ENCODE results near the gene ZNF248.

DNA sequence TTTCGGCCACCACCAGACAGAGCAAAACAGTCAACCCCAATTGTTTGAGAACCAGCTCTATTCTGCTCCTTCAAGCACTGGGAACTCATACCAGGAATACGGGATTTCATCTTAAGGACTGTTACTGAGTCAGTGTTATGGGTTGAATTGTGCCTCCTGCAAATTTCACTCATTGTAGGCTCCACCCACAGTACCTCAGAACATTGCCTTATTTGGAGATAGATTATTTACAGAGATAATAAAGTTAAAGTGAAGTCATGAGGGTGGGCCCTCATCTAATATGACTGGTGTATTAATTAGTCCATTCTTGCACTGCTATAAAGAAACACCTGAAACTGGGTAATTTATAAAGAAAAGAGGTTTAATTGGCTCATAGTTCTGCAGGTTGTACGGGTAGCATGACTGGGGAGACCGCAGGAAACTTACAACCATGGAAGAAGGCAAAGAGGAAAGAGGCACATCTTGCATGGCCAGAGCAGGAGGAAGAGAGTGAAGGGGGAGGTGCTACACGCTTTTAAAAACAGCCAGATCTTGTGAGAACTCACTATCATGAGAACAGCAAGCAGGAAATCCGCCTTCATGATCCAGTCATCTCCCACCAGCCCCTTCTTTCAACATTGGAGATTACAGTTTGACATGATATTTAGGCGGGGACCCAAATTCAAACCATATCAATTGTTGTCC, 14.3 kb upstream of the ZNF248 start:
- TF ChIP-seq POLR2A (IDR thresholded peaks at IDR 0.05) (no peak), EP300 (IDR thresholded peaks at IDR 0.05) (no peak)
- TF ChIP-seq, protein P1, sequence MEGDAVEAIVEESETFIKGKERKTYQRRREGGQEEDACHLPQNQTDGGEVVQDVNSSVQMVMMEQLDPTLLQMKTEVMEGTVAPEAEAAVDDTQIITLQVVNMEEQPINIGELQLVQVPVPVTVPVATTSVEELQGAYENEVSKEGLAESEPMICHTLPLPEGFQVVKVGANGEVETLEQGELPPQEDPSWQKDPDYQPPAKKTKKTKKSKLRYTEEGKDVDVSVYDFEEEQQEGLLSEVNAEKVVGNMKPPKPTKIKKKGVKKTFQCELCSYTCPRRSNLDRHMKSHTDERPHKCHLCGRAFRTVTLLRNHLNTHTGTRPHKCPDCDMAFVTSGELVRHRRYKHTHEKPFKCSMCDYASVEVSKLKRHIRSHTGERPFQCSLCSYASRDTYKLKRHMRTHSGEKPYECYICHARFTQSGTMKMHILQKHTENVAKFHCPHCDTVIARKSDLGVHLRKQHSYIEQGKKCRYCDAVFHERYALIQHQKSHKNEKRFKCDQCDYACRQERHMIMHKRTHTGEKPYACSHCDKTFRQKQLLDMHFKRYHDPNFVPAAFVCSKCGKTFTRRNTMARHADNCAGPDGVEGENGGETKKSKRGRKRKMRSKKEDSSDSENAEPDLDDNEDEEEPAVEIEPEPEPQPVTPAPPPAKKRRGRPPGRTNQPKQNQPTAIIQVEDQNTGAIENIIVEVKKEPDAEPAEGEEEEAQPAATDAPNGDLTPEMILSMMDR (IDR thresholded peaks at IDR 0.05) = no peak
